Stimulated activated CD4-positive, alpha-beta T cell treated with anti-CD3 and anti-CD28 coated beads, Interleukin-12 subunit alpha, Interleukin-12 subunit beta, amount 100 ng/mL, for 4 hours (primary cell): ENCODE measurements around the gene ANKS4B.

Experiments
- DNase-seq: peaks from one replicate; pipeline ENCODE4 v3.0.0-alpha.2; 2020

The ANKS4B gene

GRCh38 chr16:21301168-21301894, 67.8 kb downstream of the ANKS4B start:
- peak; percentile 45 for DNase-seq

DNA sequence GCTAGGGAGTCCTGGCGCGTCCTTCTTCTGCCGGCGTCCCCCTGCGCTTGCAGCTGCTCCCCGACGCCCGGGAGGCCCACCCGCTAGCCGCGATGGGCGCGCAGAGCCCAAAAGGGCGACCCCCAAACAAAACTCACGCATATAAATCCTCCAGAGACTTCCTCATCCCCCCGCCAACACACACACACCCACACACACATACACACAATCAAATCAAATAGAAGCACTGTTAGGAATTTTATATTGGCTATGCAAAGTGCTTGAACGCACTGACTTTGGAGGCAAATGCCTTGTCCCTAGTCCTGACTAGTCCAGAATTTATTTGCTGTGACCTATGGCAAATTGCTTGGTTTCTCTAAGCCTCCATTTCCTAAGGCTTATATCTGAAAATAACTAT, 68.4 kb downstream of the ANKS4B start:
- no peak for DNase-seq

GRCh38 chr16:21302454-21302853, 69.0 kb downstream of the ANKS4B start:
- no peak for DNase-seq

DNA sequence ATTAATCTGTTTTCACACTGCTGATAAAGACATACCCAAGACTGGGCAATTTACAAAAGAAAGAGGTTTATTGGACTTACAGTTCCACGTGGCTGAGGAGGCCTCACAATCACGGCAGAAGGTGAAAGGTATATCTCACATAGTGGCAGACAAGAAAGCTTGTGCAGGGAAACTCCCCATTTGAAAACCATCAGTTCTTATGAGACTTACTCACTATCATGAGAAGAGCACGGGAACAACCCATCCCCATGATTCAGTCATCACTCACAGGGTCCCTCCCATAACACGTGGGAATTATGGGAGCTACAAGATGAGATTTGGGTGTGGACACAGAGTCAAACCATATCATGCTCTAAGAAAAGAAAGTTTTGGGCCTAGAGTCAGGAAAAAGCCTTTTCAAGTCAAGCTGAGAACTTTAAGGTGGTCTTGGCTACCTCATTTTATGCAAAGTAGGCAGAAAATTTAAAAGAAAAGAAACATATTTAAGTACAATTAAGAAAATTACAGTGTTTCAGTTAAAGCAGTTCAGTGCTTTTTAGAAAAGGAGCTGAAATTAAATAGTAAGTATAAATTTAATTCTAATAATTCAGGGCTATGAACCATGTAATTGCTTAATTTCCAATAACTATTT, 69.5 kb downstream of the ANKS4B start:
- DNase-seq: no peak
